Uterus (tissue), 4 donors: ENCODE measurements around the gene MAP10. TPM values are rescaled to one million over a fixed set of nuclear protein-coding genes. Genes with fewer than 3 reads are reported as not detected.
A peak's percentile ranks its signal among the peaks of the same experiment; 100 is the strongest.

Experiments
- DNase-seq, 2 donors: peaks; one replicate each; pipeline ENCODE4 v3.0.0-alpha.2; 2019 to 2020
- H3K27ac ChIP-seq, 2 donors: fragments of 200-600 bp; sonication (generic); 1 replicate in 1 of 2; 2 replicates in 1 of 2; pipeline ENCODE4 v1.5.1; 2016 to 2018
- H3K27me3 ChIP-seq, 2 donors: fragments of 200-600 bp; sonication (generic); one replicate each; pipeline ENCODE4 v1.5.1; 2018 to 2019; ENCODE audit warnings: control low read depth in 1 of 2
- H3K36me3 ChIP-seq, 2 donors: fragments of 200-600 bp; sonication (generic); one replicate each; pipeline ENCODE4 v1.5.1; 2019; ENCODE audit warnings: control low read depth in 1 of 2
- H3K4me1 ChIP-seq, 2 donors: fragments of 200-600 bp; sonication (generic); one replicate each; pipeline ENCODE4 v1.5.1; 2018 to 2019; ENCODE audit warnings: control low read depth in 1 of 2
- H3K4me3 ChIP-seq, 2 donors: fragments of 200-600 bp; sonication (generic); 1 replicate in 1 of 2; 2 replicates in 1 of 2; pipeline ENCODE4 v1.5.1; 2018 to 2019; ENCODE audit warnings: mild to moderate bottlenecking in 1 of 2
- H3K9me3 ChIP-seq, 2 donors: fragments of 200-600 bp; sonication (generic); one replicate each; pipeline ENCODE4 v1.5.1; 2019; ENCODE audit warnings: control low read depth in 1 of 2
- CTCF ChIP-seq, 4 experiments: fragments of 200-600 bp in 2 of 4; fragments of 450-650 bp in 2 of 4; sonication (generic) in 2 of 4; IDR thresholded peaks; one replicate each; pipeline ENCODE4 v1.5.1; 2016 to 2019; ENCODE audit warnings: antibody characterized with exemption in 4 of 4, mild to moderate bottlenecking in 2 of 4, moderate library complexity in 1 of 4
- POLR2A ChIP-seq, 2 donors: fragments of 450-650 bp; IDR thresholded peaks; one replicate each; pipeline ENCODE4 v1.6.1; 2016; ENCODE audit warnings: antibody characterized with exemption in 2 of 2, mild to moderate bottlenecking in 1 of 2, moderate library complexity in 1 of 2
- intact Hi-C: fragments of 100-400 bp; cut with DNase I; formaldehyde crosslinking; loops from one replicate; pipeline ENCODE4 v1.15.1; 2023; ENCODE audit warnings: low total_unique reads
- total RNA-seq, 4 donors: library from RNA; depleted of rRNA in 3 of 4; stranded (reverse); fragments of >200 nt in 3 of 4; gene quantifications; one replicate each; pipeline versions ENCODE4 v1.1.0 to v1.2.4, GENCODE V29; 2014 to 2023
- donor health status: DM: yes; HTN: yes; CAD: no.

The MAP10 gene
- total RNA-seq, 4 donors from 2014 or later = 0.59 to 5.0 (median 2.7) TPM

- peaks cover 0 to 7% of the 10 kb centered on the region in 2 donors for H3K4me1 ChIP-seq
- no peaks in the 10 kb centered on the region for H3K27me3 ChIP-seq
- peak overlapping the region; percentile 86 to 87 for H3K27ac ChIP-seq
- intact Hi-C loops = no loop called here
- TF ChIP-seq POLR2A (IDR thresholded peaks at IDR 0.05) (no peak), CTCF (IDR thresholded peaks at IDR 0.05) (no peak)
- no peak overlapping the region for H3K4me3 ChIP-seq
- H3K9me3 ChIP-seq = no peaks in the 10 kb centered on the region
- DNase-seq = no peak
- no peaks in the 10 kb centered on the region for H3K36me3 ChIP-seq
Measured at GRCh38 chr1:232766904-232767303, 38.3 kb upstream of the MAP10 start.

- intact Hi-C loops = no loop called here
- Histone ChIP-seq H3K27ac (peak overlapping the region; percentile 86 to 87), H3K27me3 (no peaks in the 10 kb centered on the region), H3K36me3 (no peaks in the 10 kb centered on the region), H3K4me3 (no peak overlapping the region), H3K9me3 (no peaks in the 10 kb centered on the region), H3K4me1 (peaks cover 0 to 7% of the 10 kb centered on the region in 2 donors)
- TF ChIP-seq POLR2A (IDR thresholded peaks at IDR 0.05) = no peak
- TF ChIP-seq CTCF (IDR thresholded peaks at IDR 0.05) = no peak
- DNase-seq = peak; percentile 71 to 89
Measured at GRCh38 chr1:232767305-232768074, 37.7 kb upstream of the MAP10 start.

GRCh38 chr1:232768793-232769192, 36.4 kb upstream of the MAP10 start:
- no peak for TF ChIP-seq CTCF (IDR thresholded peaks at IDR 0.05)
- TF ChIP-seq POLR2A (IDR thresholded peaks at IDR 0.05) = no peak
- intact Hi-C loops = no loop called here
- peaks cover 0 to 7% of the 10 kb centered on the region in 2 donors for H3K4me1 ChIP-seq

GRCh38 chr1:232769733-232770132, 35.5 kb upstream of the MAP10 start:
- TF ChIP-seq CTCF (IDR thresholded peaks at IDR 0.05) = no peak
- TF ChIP-seq POLR2A (IDR thresholded peaks at IDR 0.05) = no peak
- H3K27ac ChIP-seq = no peak overlapping the region
- DNase-seq = no peak
- no peak overlapping the region for H3K4me3 ChIP-seq
- intact Hi-C loops = no loop called here
- peaks cover 0 to 7% of the 10 kb centered on the region in 2 donors for H3K4me1 ChIP-seq
- no peaks in the 10 kb centered on the region for H3K9me3 ChIP-seq
- H3K36me3 ChIP-seq = no peaks in the 10 kb centered on the region
- H3K27me3 ChIP-seq = no peaks in the 10 kb centered on the region

More at GRCh38 chr1:232768793-232769192, 36.4 kb upstream of the MAP10 start:
- Histone ChIP-seq H3K36me3 (no peaks in the 10 kb centered on the region), H3K9me3 (no peaks in the 10 kb centered on the region), H3K27me3 (no peaks in the 10 kb centered on the region), H3K27ac (peak overlapping the region; percentile 86 to 87), H3K4me3 (no peak overlapping the region)
- DNase-seq = no peak

- intact Hi-C loops = no loop called here
- no peak for DNase-seq
Measured at GRCh38 chr1:232773752-232774151, 31.5 kb upstream of the MAP10 start.

More at GRCh38 chr1:232773752-232774151, 31.5 kb upstream of the MAP10 start:
- no peak overlapping the region for H3K4me3 ChIP-seq
- TF ChIP-seq CTCF (IDR thresholded peaks at IDR 0.05) (no peak), POLR2A (IDR thresholded peaks at IDR 0.05) (no peak)
- no peaks in the 10 kb centered on the region for H3K4me1 ChIP-seq
- H3K9me3 ChIP-seq = no peaks in the 10 kb centered on the region
- H3K27ac ChIP-seq = no peak overlapping the region
- no peaks in the 10 kb centered on the region for H3K36me3 ChIP-seq
- H3K27me3 ChIP-seq = no peaks in the 10 kb centered on the region
